GM12878 (cell line): Measurements from ENCODE around the gene CES4A. TPM values are rescaled to one million over a fixed set of nuclear protein-coding genes. Genes with fewer than 3 reads are reported as not detected.

Experiments used
- ATAC-seq: fragments of 200-7000 bp; cut with Tn5 transposase; 3 replicates; pipeline ENCODE4 v1.9.1; 2020; ENCODE audit warnings: mild to moderate bottlenecking, moderate library complexity
- BruUV-seq: library from RNA; stranded (reverse); fragments of 400-500 nt; replicated peaks from 2 replicates; lab custom pipeline; 2021; lab: Mats Ljungman, UMichigan
- CTCF ChIA-PET: fragments of 300-600 bp; sonication (Branson Sonifier 250); formaldehyde crosslinking; extraction: SDS; loops from one replicate; lab custom pipeline; 2021; ENCODE audit warnings: inconsistent platforms; lab: Yijun Ruan, JAX
- POLR2A ChIA-PET: fragments of 350-600 bp; formaldehyde crosslinking; extraction: SDS; loops from one replicate; lab custom pipeline; 2021; ENCODE audit warnings: inconsistent platforms; lab: Charles Lee
- RAD21 ChIA-PET: fragments of 300-600 bp; sonication (Branson Sonifier 250); formaldehyde crosslinking; loops from one replicate; lab custom pipeline; 2023; ENCODE audit warnings: antibody characterized with exemption; ENCODE audit not compliant: unreplicated experiment; lab: Charles Lee
- SMC1A ChIA-PET: fragments of 300-600 bp; sonication (Branson Sonifier 250); formaldehyde crosslinking; loops from one replicate; lab custom pipeline; 2023; ENCODE audit not compliant: unreplicated experiment, uncharacterized antibody; lab: Charles Lee
- DNase-seq: peaks from one replicate; pipeline ENCODE4 v3.0.0-alpha.2; 2011; ENCODE audit warnings: low read depth, low spot score
- FAIRE-seq: peaks from 3 replicates; lab custom pipeline; 2011; peaks lifted over from hg19 to GRCh38; lab: Jason Lieb, UNC
- H2AFZ ChIP-seq: 2 replicates; pipeline ENCODE4 v1.6.0; 2011; ENCODE audit warnings: low read depth, low read length, control low read depth; ENCODE audit not compliant: control insufficient read depth
- H3K27ac ChIP-seq: 2 replicates; pipeline ENCODE4 v1.5.1; 2011; ENCODE audit warnings: control low read depth; ENCODE audit not compliant: control insufficient read depth, insufficient read depth
- H3K27me3 ChIP-seq, 2 experiments: replicated peaks in 1 of 2; 2 replicates each; pipeline versions ENCODE4 v1.6.0 to v1.6.1; 2011; ENCODE audit warnings: low read length in 1 of 2; ENCODE audit not compliant: control insufficient read depth in 2 of 2, insufficient read depth in 2 of 2
- H3K36me3 ChIP-seq, 2 experiments: 2 replicates each; pipeline ENCODE4 v1.5.1; 2011; ENCODE audit warnings: low read length in 1 of 2; ENCODE audit not compliant: control insufficient read depth in 2 of 2, insufficient read depth in 2 of 2
- H3K4me1 ChIP-seq: 2 replicates; pipeline ENCODE4 v1.6.1; 2011; ENCODE audit warnings: mild to moderate bottlenecking, low read length, moderate library complexity, mixed read lengths; ENCODE audit not compliant: control insufficient read depth, insufficient read depth
- H3K4me2 ChIP-seq: 2 replicates; pipeline ENCODE4 v1.6.0; 2011; ENCODE audit warnings: control low read depth; ENCODE audit not compliant: control insufficient read depth, insufficient read depth
- H3K4me3 ChIP-seq: fragments of 200-600 bp; sonication (generic); 2 replicates; pipeline ENCODE4 v1.5.1; 2016
- H3K79me2 ChIP-seq: 2 replicates; pipeline ENCODE4 v1.6.0; 2011; ENCODE audit warnings: low read length; ENCODE audit not compliant: control insufficient read depth, insufficient read depth
- H3K9ac ChIP-seq: 2 replicates; pipeline ENCODE4 v1.8.0; 2011; ENCODE audit warnings: low read length, control low read depth, mixed read lengths; ENCODE audit not compliant: control insufficient read depth, insufficient read depth
- H3K9me3 ChIP-seq: replicated peaks from 3 replicates; pipeline ENCODE4 v1.5.1; 2011; ENCODE audit warnings: mild to moderate bottlenecking, low read length; ENCODE audit not compliant: control insufficient read depth, insufficient read depth
- H4K20me1 ChIP-seq: 2 replicates; pipeline ENCODE4 v1.6.0; 2011; ENCODE audit not compliant: control insufficient read depth, insufficient read depth
- CBFB ChIP-seq: IDR thresholded peaks from 2 replicates; pipeline ENCODE4 v1.6.1; 2016; ENCODE audit warnings: antibody characterized with exemption, low read depth
- CBX5 ChIP-seq: sonication (generic); IDR thresholded peaks from 2 replicates; pipeline ENCODE4 v1.6.1; 2016; ENCODE audit warnings: low read depth, moderate library complexity, mild to moderate bottlenecking, inconsistent platforms
- CHD2 ChIP-seq: IDR thresholded peaks from 2 replicates; pipeline ENCODE4 v1.6.1; 2011; ENCODE audit warnings: low read depth, low read length, improper control_type of control experiment, borderline replicate concordance
- EZH2 ChIP-seq: IDR thresholded peaks from 2 replicates; pipeline ENCODE4 v1.6.1; 2012; ENCODE audit warnings: low read depth, mild to moderate bottlenecking, control low read depth, inconsistent platforms, low read length, borderline replicate concordance; ENCODE audit not compliant: control insufficient read depth
- IRF4 ChIP-seq: IDR thresholded peaks from 2 replicates; pipeline ENCODE4 v1.6.1; 2011; ENCODE audit warnings: low read depth, low read length
- KDM1A ChIP-seq: fragments of 200-600 bp; sonication (generic); IDR thresholded peaks from 2 replicates; pipeline ENCODE4 v1.6.1; 2016; ENCODE audit warnings: borderline replicate concordance
- KLF5 ChIP-seq: fragments of 450-650 bp; IDR thresholded peaks from 2 replicates; pipeline ENCODE4 v1.6.1; 2014; ENCODE audit warnings: mild to moderate bottlenecking; ENCODE audit not compliant: partially characterized antibody
- MTA3 ChIP-seq: IDR thresholded peaks from 2 replicates; pipeline ENCODE4 v1.6.1; 2012; ENCODE audit warnings: low read length, inconsistent platforms, borderline replicate concordance
- SIX5 ChIP-seq: IDR thresholded peaks from 2 replicates; pipeline ENCODE4 v1.6.1; 2011; ENCODE audit warnings: mild to moderate bottlenecking, low read depth, low read length, moderate library complexity; ENCODE audit not compliant: severe bottlenecking
- SPI1 ChIP-seq: IDR thresholded peaks from 2 replicates; pipeline ENCODE4 v1.6.1; 2011; ENCODE audit warnings: low read depth, mild to moderate bottlenecking, low read length, moderate library complexity, borderline replicate concordance; ENCODE audit not compliant: insufficient read depth
- ZSCAN29 ChIP-seq: fragments of 450-650 bp; IDR thresholded peaks from 2 replicates; pipeline ENCODE4 v1.6.1; 2017; ENCODE audit warnings: mild to moderate bottlenecking, moderate library complexity
- WGBS: methylation state at CpG from one replicate; pipeline ENCODE4 v1.1.6; 2016; ENCODE audit warnings: low lambda C conversion rate; ENCODE audit not compliant: insufficient replicate concordance, insufficient coverage; ENCODE audit errors: missing lambda C conversion rate; 5-methylcytosine and 5-hydroxymethylcytosine counted together
- in situ Hi-C: fragments of 300-500 bp; cut with MboI; formaldehyde crosslinking; loops from 9 replicates; pipeline ENCODE4 v1.14.3; 2018; ENCODE audit warnings: mixed read lengths
- intact Hi-C: fragments of 100-400 bp; cut with micrococcal nuclease; formaldehyde crosslinking; loops from one replicate; pipeline ENCODE4 v1.14.2; 2022; ENCODE audit not compliant: unreplicated experiment
- polyA plus RNA-seq, 11 experiments: library from polyadenylated mRNA; depleted of rRNA in 4 of 11; unstranded in 6 of 11; stranded (reverse) in 5 of 11; fragments of >200 nt; fragmentation: Nextera tagmentation in 4 of 11; fragmentation: Illumina TruSeq in 1 of 11; extraction: Ambion mirVana in 4 of 11; extraction: Trizol in 1 of 11; gene quantifications; 1 replicate in 1 of 11; 2 replicates in 10 of 11; pipeline versions ENCODE4 v1.2.1 to v1.2.3, GENCODE V29; 2011 to 2016; ENCODE audit warnings: inconsistent platforms in 2 of 11, missing spikeins in 2 of 11, low read depth in 1 of 11
- total RNA-seq, 4 experiments: library from RNA; depleted of rRNA in 3 of 4; stranded (reverse); fragments of >200 nt in 3 of 4; fragmentation: Illumina TruSeq in 1 of 4; extraction: Trizol in 1 of 4; gene quantifications; 2 replicates each; pipeline versions ENCODE4 v1.2.1 to v1.2.3, GENCODE V29; 2013 to 2021
- TF ChIP-seq, protein P1 (sequence below): fragments of 150-350 bp; IDR thresholded peaks from 2 replicates; pipeline ENCODE4 v1.6.1; 2014; ENCODE audit warnings: mild to moderate bottlenecking, low read depth, low read length
- TF ChIP-seq, protein P2 (sequence below): fragments of 450-650 bp; IDR thresholded peaks from 2 replicates; pipeline ENCODE4 v1.6.1; 2018; ENCODE audit warnings: borderline replicate concordance, mild to moderate bottlenecking; ENCODE audit not compliant: partially characterized antibody
- TF ChIP-seq, protein P3 (sequence below): fragments of 450-650 bp; IDR thresholded peaks from 2 replicates; pipeline ENCODE4 v1.6.1; 2018; ENCODE audit warnings: mild to moderate bottlenecking, low read depth, moderate library complexity; ENCODE audit not compliant: partially characterized antibody
- TF ChIP-seq, protein P4 (sequence below): fragments of 450-650 bp; IDR thresholded peaks from 2 replicates; pipeline ENCODE4 v1.6.1; 2016; ENCODE audit warnings: mild to moderate bottlenecking
- TF ChIP-seq, protein P5 (sequence below): IDR thresholded peaks from 2 replicates; pipeline ENCODE4 v1.6.1; 2011; ENCODE audit warnings: low read depth, mild to moderate bottlenecking, low read length, moderate library complexity, borderline replicate concordance; ENCODE audit errors: extremely low read depth

CES4A gene
- total and polyA plus RNA-seq, 10 of the 15 experiments (the other 5 are each of a cell fraction or from before 2014, with no cell fraction given) = 0.05 to 5.0 (median 2.1) TPM

DNA sequence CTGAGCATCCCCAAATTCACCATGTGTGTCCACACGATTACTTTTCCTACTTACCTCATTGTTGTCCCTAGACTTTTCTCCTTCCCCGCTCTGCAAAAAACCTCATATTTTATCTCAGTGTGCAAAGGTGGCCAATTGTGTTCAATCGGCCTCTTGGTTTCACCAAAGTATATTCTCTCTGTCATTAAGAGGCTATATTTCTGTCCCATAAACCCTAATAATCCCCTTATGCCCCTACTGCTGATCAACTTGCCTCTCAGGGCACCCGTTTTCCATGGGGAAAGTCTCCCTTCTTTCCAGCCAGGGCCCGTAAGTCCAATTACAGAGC lies 41.5 kb upstream of the CES4A start:
- DNase-seq (no peak), ATAC-seq (no peak), FAIRE-seq (no peak)
- in situ Hi-C loops = no loop called here
- Histone ChIP-seq H3K4me3 (no peak overlapping the region), H3K4me1 (peaks cover 19% of the 10 kb centered on the region), H3K36me3 (no peaks in the 10 kb centered on the region; a peak in 1 of 4 replicates), H3K27me3 (no peaks in the 10 kb centered on the region), H3K79me2 (no peaks in the 10 kb centered on the region), H3K27ac (no peak overlapping the region), H3K9ac (no peak overlapping the region), H3K4me2 (no peak overlapping the region), H2AFZ (no peak overlapping the region), H3K9me3 (no peaks in the 10 kb centered on the region), H4K20me1 (no peaks in the 10 kb centered on the region)
- CTCF ChIA-PET = interaction anchor here (0.6 to 2.2 kb wide), 12 partner anchors 12 to 275 kb away, joined by 3 to 8 read pairs (median 4); no protein-coding TSS in a partner anchor
- POLR2A ChIA-PET = no interaction called here
- BruUV-seq = no TSS peak
- intact Hi-C loops = loop anchor here (1.0 kb wide), 1 partner anchor 52 kb away; no protein-coding TSS in a partner anchor
- SMC1A ChIA-PET = interaction anchor here (0.6 kb wide), 1 partner anchor 226 kb away, joined by 3 read pairs; no protein-coding TSS in a partner anchor
- RAD21 ChIA-PET = interaction anchor here (0.7 to 1.1 kb wide), 2 partner anchors 14 to 71 kb away, joined by 3 to 6 read pairs; no protein-coding TSS in a partner anchor
- 10% methylated on average over 5 of the region's 5 CpGs for WGBS
- TF ChIP-seq EZH2 = no peak
- TF ChIP-seq, protein P1, sequence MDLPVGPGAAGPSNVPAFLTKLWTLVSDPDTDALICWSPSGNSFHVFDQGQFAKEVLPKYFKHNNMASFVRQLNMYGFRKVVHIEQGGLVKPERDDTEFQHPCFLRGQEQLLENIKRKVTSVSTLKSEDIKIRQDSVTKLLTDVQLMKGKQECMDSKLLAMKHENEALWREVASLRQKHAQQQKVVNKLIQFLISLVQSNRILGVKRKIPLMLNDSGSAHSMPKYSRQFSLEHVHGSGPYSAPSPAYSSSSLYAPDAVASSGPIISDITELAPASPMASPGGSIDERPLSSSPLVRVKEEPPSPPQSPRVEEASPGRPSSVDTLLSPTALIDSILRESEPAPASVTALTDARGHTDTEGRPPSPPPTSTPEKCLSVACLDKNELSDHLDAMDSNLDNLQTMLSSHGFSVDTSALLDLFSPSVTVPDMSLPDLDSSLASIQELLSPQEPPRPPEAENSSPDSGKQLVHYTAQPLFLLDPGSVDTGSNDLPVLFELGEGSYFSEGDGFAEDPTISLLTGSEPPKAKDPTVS = no peak
- no peak for TF ChIP-seq SIX5
- TF ChIP-seq KDM1A = no peak
- TF ChIP-seq CBX5 = no peak
- no peak for TF ChIP-seq SPI1
- TF ChIP-seq, protein P2, sequence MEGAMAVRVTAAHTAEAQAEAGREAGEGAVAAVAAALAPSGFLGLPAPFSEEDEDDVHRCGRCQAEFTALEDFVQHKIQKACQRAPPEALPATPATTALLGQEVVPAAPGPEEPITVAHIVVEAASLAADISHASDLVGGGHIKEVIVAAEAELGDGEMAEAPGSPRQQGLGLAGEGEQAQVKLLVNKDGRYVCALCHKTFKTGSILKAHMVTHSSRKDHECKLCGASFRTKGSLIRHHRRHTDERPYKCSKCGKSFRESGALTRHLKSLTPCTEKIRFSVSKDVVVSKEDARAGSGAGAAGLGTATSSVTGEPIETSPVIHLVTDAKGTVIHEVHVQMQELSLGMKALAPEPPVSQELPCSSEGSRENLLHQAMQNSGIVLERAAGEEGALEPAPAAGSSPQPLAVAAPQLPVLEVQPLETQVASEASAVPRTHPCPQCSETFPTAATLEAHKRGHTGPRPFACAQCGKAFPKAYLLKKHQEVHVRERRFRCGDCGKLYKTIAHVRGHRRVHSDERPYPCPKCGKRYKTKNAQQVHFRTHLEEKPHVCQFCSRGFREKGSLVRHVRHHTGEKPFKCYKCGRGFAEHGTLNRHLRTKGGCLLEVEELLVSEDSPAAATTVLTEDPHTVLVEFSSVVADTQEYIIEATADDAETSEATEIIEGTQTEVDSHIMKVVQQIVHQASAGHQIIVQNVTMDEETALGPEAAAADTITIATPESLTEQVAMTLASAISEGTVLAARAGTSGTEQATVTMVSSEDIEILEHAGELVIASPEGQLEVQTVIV = no peak
- no peak for TF ChIP-seq CBFB
- TF ChIP-seq, protein P3, sequence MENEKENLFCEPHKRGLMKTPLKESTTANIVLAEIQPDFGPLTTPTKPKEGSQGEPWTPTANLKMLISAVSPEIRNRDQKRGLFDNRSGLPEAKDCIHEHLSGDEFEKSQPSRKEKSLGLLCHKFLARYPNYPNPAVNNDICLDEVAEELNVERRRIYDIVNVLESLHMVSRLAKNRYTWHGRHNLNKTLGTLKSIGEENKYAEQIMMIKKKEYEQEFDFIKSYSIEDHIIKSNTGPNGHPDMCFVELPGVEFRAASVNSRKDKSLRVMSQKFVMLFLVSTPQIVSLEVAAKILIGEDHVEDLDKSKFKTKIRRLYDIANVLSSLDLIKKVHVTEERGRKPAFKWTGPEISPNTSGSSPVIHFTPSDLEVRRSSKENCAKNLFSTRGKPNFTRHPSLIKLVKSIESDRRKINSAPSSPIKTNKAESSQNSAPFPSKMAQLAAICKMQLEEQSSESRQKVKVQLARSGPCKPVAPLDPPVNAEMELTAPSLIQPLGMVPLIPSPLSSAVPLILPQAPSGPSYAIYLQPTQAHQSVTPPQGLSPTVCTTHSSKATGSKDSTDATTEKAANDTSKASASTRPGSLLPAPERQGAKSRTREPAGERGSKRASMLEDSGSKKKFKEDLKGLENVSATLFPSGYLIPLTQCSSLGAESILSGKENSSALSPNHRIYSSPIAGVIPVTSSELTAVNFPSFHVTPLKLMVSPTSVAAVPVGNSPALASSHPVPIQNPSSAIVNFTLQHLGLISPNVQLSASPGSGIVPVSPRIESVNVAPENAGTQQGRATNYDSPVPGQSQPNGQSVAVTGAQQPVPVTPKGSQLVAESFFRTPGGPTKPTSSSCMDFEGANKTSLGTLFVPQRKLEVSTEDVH = no peak
- TF ChIP-seq, protein P4, sequence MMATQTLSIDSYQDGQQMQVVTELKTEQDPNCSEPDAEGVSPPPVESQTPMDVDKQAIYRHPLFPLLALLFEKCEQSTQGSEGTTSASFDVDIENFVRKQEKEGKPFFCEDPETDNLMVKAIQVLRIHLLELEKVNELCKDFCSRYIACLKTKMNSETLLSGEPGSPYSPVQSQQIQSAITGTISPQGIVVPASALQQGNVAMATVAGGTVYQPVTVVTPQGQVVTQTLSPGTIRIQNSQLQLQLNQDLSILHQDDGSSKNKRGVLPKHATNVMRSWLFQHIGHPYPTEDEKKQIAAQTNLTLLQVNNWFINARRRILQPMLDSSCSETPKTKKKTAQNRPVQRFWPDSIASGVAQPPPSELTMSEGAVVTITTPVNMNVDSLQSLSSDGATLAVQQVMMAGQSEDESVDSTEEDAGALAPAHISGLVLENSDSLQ = no peak
- no peak for TF ChIP-seq IRF4
- TF ChIP-seq, protein P5, sequence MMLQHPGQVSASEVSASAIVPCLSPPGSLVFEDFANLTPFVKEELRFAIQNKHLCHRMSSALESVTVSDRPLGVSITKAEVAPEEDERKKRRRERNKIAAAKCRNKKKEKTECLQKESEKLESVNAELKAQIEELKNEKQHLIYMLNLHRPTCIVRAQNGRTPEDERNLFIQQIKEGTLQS = no peak
- no peak for TF ChIP-seq KLF5
- TF ChIP-seq ZSCAN29 = no peak
- TF ChIP-seq MTA3 = no peak
- TF ChIP-seq CHD2 = no peak
